IPS-18c (cell line): ENCODE measurements around the gene COL6A2.

Experiments used
- H3K4me3 ChIP-seq: 2 replicates; pipeline ENCODE4 v1.7.0; 2013; ENCODE audit warnings: low read depth, mild to moderate bottlenecking, low read length, moderate library complexity; ENCODE audit not compliant: insufficient read depth
- H3K9me3 ChIP-seq: one replicate; pipeline ENCODE4 v1.6.1; 2013; ENCODE audit warnings: mild to moderate bottlenecking, low read length, moderate library complexity; ENCODE audit not compliant: control insufficient read depth, insufficient read depth

The COL6A2 gene

GRCh38 chr21:46124926-46125845 lies 27.3 kb downstream of the COL6A2 start:
- Histone ChIP-seq H3K9me3 (no peaks in the 10 kb centered on the region), H3K4me3 (no peak overlapping the region)

- no peak overlapping the region for H3K4me3 ChIP-seq
- H3K9me3 ChIP-seq, result no peaks in the 10 kb centered on the region
These were observed 28.0 kb downstream of the COL6A2 start for GRCh38 chr21:46125846-46126301.

DNA sequence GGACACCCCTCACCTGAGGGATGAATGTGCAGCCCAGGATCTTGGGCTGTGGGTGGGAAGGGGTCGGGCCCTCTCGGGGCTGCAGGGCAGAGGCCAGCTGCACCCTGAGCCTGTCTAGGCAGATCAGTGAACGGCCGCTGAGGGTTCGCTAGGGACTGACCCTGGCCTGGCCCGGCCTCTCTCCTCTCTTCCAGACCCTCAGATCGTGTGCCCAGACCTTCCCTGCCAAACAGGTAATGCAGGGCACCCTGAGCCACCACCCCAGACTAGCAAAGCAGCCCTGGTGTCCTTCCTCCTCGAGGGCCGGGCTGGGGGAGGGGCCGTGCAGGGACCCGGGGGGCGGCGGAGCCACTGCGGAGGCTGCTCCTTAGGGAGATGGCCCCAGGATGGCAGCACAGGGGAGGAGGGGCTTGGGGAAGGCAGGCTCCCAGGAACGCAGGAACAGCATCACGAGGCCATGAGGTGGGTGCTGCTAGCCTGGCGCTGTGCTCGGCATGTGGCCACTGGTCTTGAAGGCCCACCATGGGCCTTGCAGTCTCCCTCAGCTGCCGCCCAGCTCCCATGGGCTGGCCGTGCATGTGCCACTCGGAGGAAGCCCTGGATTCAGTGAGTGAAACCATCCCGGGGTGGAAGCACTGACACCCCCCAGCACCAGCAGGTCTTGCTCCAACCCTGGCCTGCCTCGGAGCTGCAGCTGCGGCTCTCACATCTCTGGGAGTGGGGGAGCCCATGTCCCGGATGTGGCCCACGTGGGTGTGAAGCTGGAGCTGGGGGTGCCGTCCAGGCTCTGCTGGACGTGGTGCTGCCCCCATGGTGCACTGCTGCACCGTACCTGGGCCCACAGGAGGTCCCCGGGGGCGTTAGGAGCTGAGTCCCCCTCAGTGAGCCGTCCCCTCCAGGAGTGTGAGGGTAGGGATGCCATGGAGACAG lies 28.7 kb downstream of the COL6A2 start:
- Histone ChIP-seq H3K4me3 (no peak overlapping the region), H3K9me3 (no peaks in the 10 kb centered on the region)

GRCh38 chr21:46127239-46128105 lies 29.6 kb downstream of the COL6A2 start:
- H3K9me3 ChIP-seq, result no peaks in the 10 kb centered on the region

GRCh38 chr21:46128106-46128932 lies 30.4 kb downstream of the COL6A2 start:
- no peaks in the 10 kb centered on the region for H3K9me3 ChIP-seq

More at GRCh38 chr21:46127239-46128105, 29.6 kb downstream of the COL6A2 start:
- no peak overlapping the region for H3K4me3 ChIP-seq

DNA sequence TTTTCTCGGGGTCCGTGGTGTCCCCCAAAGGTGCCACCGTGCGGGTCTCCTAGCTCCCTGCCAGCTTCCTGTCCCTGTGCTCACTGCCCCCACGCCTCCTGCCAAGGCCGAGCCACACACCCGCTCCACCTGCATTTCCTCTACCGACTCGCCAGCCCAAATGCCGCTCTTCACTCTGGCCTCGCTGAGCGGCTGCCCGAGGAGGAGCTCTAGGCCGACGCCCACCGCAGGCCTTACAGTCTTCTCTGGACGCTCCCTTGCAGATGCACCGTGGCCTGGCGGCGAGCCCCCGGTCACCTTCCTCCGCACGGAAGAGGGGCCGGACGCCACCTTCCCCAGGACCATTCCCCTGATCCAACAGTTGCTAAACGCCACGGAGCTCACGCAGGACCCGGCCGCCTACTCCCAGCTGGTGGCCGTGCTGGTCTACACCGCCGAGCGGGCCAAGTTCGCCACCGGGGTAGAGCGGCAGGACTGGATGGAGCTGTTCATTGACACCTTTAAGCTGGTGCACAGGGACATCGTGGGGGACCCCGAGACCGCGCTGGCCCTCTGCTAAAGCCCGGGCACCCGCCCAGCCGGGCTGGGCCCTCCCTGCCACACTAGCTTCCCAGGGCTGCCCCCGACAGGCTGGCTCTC lies 31.1 kb downstream of the COL6A2 start:
- no peaks in the 10 kb centered on the region for H3K9me3 ChIP-seq

More at GRCh38 chr21:46128106-46128932, 30.4 kb downstream of the COL6A2 start:
- H3K4me3 ChIP-seq, result no peak overlapping the region

GRCh38 chr21:46129846-46130651 lies 32.1 kb downstream of the COL6A2 start:
- Histone ChIP-seq H3K9me3 (no peaks in the 10 kb centered on the region), H3K4me3 (no peak overlapping the region)

More for the DNA sequence above, 31.1 kb downstream of the COL6A2 start:
- no peak overlapping the region for H3K4me3 ChIP-seq

GRCh38 chr21:46130831-46131587 lies 33.1 kb downstream of the COL6A2 start:
- H3K9me3 ChIP-seq, result no peaks in the 10 kb centered on the region
- H3K4me3 ChIP-seq, result no peak overlapping the region

GRCh38 chr21:46131588-46131837 lies 33.6 kb downstream of the COL6A2 start:
- Histone ChIP-seq H3K4me3 (no peak overlapping the region), H3K9me3 (no peaks in the 10 kb centered on the region)

GRCh38 chr21:46131838-46132651 lies 34.1 kb downstream of the COL6A2 start:
- H3K9me3 ChIP-seq, result no peaks in the 10 kb centered on the region

DNA sequence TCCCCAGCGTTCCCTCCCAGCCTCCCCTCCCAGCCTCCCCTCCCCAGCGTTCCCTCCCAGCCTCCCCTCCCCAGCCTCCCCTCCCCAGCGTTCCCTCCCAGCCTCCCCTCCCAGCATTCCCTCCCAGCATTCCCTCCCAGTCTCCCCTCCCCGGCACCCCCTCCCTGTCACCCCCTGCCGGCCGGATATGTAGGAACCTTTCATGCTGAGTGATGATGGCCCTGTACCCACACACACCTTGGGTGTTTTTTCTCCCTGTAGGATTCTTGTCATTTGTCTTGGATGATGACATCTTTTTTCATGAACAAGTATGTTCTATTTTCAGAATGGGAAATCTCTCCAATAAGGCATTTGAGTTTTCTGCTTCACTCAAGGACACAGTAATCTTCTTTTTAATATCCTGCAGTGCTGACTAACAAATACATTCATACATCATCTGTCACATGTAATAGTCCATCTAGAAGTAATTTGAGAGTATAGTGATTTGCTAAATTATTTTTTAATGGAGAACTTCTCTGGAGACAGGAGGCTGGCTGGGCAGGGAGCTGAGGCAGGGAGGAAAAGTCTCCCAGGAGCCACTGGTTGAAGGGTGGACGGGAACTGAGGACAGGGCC lies 38.0 kb downstream of the COL6A2 start:
- no peak overlapping the region for H3K4me3 ChIP-seq
- H3K9me3 ChIP-seq, result no peaks in the 10 kb centered on the region

More at GRCh38 chr21:46131838-46132651, 34.1 kb downstream of the COL6A2 start:
- no peak overlapping the region for H3K4me3 ChIP-seq

DNA sequence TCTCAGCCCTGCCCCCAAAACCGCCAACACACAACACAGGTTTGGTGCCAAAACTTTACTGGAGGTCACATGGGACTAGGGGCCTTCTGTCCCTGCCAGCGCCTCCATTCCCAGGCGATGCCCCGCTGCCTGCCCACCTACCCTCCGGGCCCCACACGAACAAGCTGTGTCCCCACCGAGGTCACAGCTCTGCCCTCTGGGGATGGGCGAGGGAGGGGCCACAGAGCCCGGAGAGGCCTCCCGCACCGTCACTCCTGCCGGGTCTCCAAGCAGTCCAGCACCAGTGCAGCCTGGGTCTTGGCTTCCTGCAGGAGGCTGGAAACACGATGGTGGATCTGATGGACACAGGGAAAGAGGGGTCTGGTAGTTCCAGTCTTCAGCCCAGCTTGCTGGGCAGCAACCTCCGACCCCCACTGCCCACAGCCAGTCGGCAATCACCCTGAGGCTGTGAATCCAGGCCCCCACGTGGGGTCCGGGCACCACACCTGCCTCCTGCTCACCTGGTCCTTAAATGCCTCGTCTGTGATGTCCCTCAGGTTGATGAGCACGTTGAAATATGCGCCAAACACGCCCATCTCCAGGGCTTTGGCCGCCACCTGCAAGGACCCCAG lies 38.9 kb downstream of the COL6A2 start:
- H3K4me3 ChIP-seq, result no peak overlapping the region

DNA sequence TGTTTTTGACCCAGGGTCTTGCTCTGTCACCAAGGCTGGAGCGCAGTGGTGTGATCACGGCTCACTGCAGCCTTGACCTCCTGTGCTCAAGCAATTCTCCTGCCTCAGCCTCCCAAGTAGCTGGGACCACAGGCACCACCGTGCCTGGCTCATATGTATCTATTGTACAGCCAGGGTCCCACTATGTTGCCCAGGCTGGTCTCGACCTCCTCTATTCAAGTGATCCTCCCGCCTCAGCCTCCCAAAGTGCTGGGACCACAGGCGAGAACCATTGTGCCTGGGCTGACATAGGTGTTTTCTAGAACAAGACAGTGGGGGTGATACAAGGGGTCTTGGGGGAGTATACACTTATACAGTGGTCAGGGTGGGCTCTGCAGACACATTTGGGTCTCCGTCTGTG lies 40.0 kb downstream of the COL6A2 start:
- Histone ChIP-seq H3K4me3 (no peak overlapping the region), H3K9me3 (no peaks in the 10 kb centered on the region)

More for the DNA sequence above, 38.9 kb downstream of the COL6A2 start:
- no peaks in the 10 kb centered on the region for H3K9me3 ChIP-seq
